B cell (primary cell): ENCODE data around the gene GPR176. TPM values are rescaled to one million over a fixed set of nuclear protein-coding genes. Genes with fewer than 3 reads are reported as not detected.

Experiments used
- ATAC-seq: fragments of 200-7000 bp; cut with Tn5 transposase; one replicate; pipeline ENCODE4 v1.10.0; 2021; ENCODE audit warnings: low read depth, mild to moderate bottlenecking, moderate number of reproducible peaks, moderate library complexity
- CTCF ChIA-PET: fragments of 350-600 bp; sonication (Branson Sonifier 250); formaldehyde crosslinking; loops from one replicate; lab custom pipeline; 2021; ENCODE audit warnings: antibody characterized with exemption, inconsistent platforms; lab: Charles Lee
- POLR2A ChIA-PET: fragments of 350-600 bp; sonication (Branson Sonifier 250); formaldehyde crosslinking; loops from one replicate; lab custom pipeline; 2021; ENCODE audit warnings: antibody characterized with exemption; lab: Charles Lee
- DNase-seq: peaks from one replicate; pipeline ENCODE4 v3.0.0; 2013
- H2AFZ ChIP-seq: 2 replicates; pipeline ENCODE4 v1.6.1; 2012; ENCODE audit warnings: mild to moderate bottlenecking, low read depth, low read length; ENCODE audit not compliant: insufficient read depth, poor library complexity, severe bottlenecking
- H3K27ac ChIP-seq, 2 donors: 1 replicate in 1 of 2; 2 replicates in 1 of 2; pipeline ENCODE4 v1.5.1; 2012 to 2013; ENCODE audit warnings: low read length in 2 of 2, mild to moderate bottlenecking in 2 of 2, moderate library complexity in 1 of 2
- H3K27me3 ChIP-seq, 4 experiments: fragments of 200-600 bp in 1 of 4; sonication (generic) in 1 of 4; replicated peaks in 1 of 4; 1 replicate in 2 of 4; 2 replicates in 2 of 4; pipeline versions ENCODE4 v1.6.1 to v1.7.0; 2013 to 2016; ENCODE audit warnings: low read length in 3 of 4, mild to moderate bottlenecking in 2 of 4, mixed read lengths in 1 of 4, moderate library complexity in 1 of 4; ENCODE audit not compliant: insufficient read depth in 4 of 4, control insufficient read depth in 3 of 4; ENCODE audit errors: control extremely low read depth in 1 of 4
- H3K36me3 ChIP-seq, 2 experiments: replicated peaks in 1 of 2; 1 replicate in 1 of 2; 2 replicates in 1 of 2; pipeline versions ENCODE4 v1.6.1 to v1.7.1; 2013; ENCODE audit warnings: low read length in 1 of 2; ENCODE audit not compliant: insufficient read depth in 2 of 2, control insufficient read depth in 1 of 2; ENCODE audit errors: control extremely low read depth in 1 of 2, extremely low read depth in 1 of 2
- H3K4me1 ChIP-seq, 2 donors: fragments of 200-600 bp in 1 of 2; sonication (generic) in 1 of 2; 1 replicate in 1 of 2; 2 replicates in 1 of 2; pipeline versions ENCODE4 v1.5.1 to v1.6.1; 2013 to 2017; ENCODE audit warnings: low read length in 2 of 2; ENCODE audit not compliant: control insufficient read depth in 2 of 2, insufficient read depth in 2 of 2
- H3K4me2 ChIP-seq: replicated peaks from 2 replicates; pipeline ENCODE3; 2012; ENCODE audit warnings: mild to moderate bottlenecking, low read depth, low read length; ENCODE audit not compliant: poor library complexity, severe bottlenecking
- H3K4me3 ChIP-seq, 5 experiments: fragments of 200-600 bp in 1 of 5; sonication (generic) in 1 of 5; 1 replicate in 3 of 5; 2 replicates in 2 of 5; pipeline versions ENCODE4 v1.5.1 to v1.7.0; 2011 to 2016; ENCODE audit warnings: low read length in 4 of 5, mild to moderate bottlenecking in 4 of 5, low read depth in 2 of 5, control low read depth in 1 of 5, moderate library complexity in 1 of 5; ENCODE audit not compliant: insufficient read depth in 1 of 5; ENCODE audit errors: control extremely low read depth in 1 of 5, extremely low read depth in 1 of 5
- H3K79me2 ChIP-seq: fragments of 200-600 bp; sonication (generic); one replicate; pipeline ENCODE4 v1.6.0; 2016; ENCODE audit warnings: low read length; ENCODE audit not compliant: control insufficient read depth, insufficient read depth
- H3K9ac ChIP-seq: fragments of 200-600 bp; sonication (generic); 2 replicates; pipeline ENCODE4 v1.6.1; 2017; ENCODE audit warnings: mild to moderate bottlenecking, low read length, moderate library complexity
- H3K9me3 ChIP-seq, 3 donors: one replicate each; pipeline versions ENCODE4 v1.6.1 to v1.7.1; 2013; ENCODE audit warnings: low read length in 2 of 3; ENCODE audit not compliant: control insufficient read depth in 2 of 3, insufficient read depth in 1 of 3; ENCODE audit errors: control extremely low read depth in 1 of 3
- H4K20me1 ChIP-seq: 2 replicates; pipeline ENCODE4 v1.6.0; 2012; ENCODE audit warnings: mild to moderate bottlenecking, low read length; ENCODE audit not compliant: insufficient read depth, control insufficient read depth, poor library complexity, severe bottlenecking
- H3K27ac Mint-ChIP-seq: one replicate; pipeline ENCODE4 v1.8.0; 2021; ENCODE audit warnings: mixed read lengths
- H3K27me3 Mint-ChIP-seq: one replicate; pipeline ENCODE4 v1.8.0; 2021; ENCODE audit warnings: mixed read lengths
- H3K4me1 Mint-ChIP-seq: one replicate; pipeline ENCODE4 v1.8.0; 2021; ENCODE audit warnings: mixed read lengths
- H3K4me3 Mint-ChIP-seq: one replicate; pipeline ENCODE4 v1.8.0; 2021; ENCODE audit warnings: mixed read lengths
- H3K9me3 Mint-ChIP-seq: one replicate; pipeline ENCODE4 v1.8.0; 2022; ENCODE audit warnings: mixed read lengths; ENCODE audit not compliant: insufficient read depth
- CTCF ChIP-seq: fragments of 200-600 bp; IDR thresholded peaks from one replicate; pipeline ENCODE4 v1.8.0; 2022; ENCODE audit warnings: antibody characterized with exemption, mild to moderate bottlenecking
- EZH2 ChIP-seq: IDR thresholded peaks from 2 replicates; pipeline ENCODE4 v1.6.1; 2012; ENCODE audit warnings: borderline replicate concordance, low read depth, mild to moderate bottlenecking, moderate library complexity, low read length; ENCODE audit not compliant: insufficient read depth, poor library complexity, severe bottlenecking
- WGBS: methylation state at CpG from one replicate; pipeline ENCODE4 v1.1.5; 2013; ENCODE audit warnings: missing lambda C conversion rate; ENCODE audit not compliant: insufficient coverage; 5-methylcytosine and 5-hydroxymethylcytosine counted together
- intact Hi-C: fragments of 100-400 bp; cut with micrococcal nuclease; formaldehyde crosslinking; loops from one replicate; pipeline ENCODE4 v1.10.0; 2022
- polyA plus RNA-seq: library from polyadenylated mRNA; depleted of rRNA; stranded (reverse); fragments of >200 nt; gene quantifications from 2 replicates; pipeline ENCODE4 v1.2.3, GENCODE V29; 2012
- total RNA-seq, 2 donors: library from RNA; stranded (reverse); fragments of 120-200 nt in 1 of 2; gene quantifications; 1 replicate in 1 of 2; 2 replicates in 1 of 2; pipeline versions ENCODE4 v1.2.3 to v1.2.4, GENCODE V29; 2013 to 2022

The GPR176 gene
- total and polyA plus RNA-seq, 2 donors (not counting 1 experiment from before 2014, with no cell fraction given) = 0.07 to 0.30 TPM

GRCh38 chr15:39843565-39843964 lies 76.5 kb downstream of the GPR176 start:
- Histone ChIP-seq H3K27ac (no peak overlapping the region), H3K4me1 (no peaks in the 10 kb centered on the region), H4K20me1 (no peaks in the 10 kb centered on the region), H3K9me3 (no peaks in the 10 kb centered on the region), H3K4me3 (no peak overlapping the region), H3K9ac (no peak overlapping the region), H2AFZ (no peak overlapping the region), H3K79me2 (no peaks in the 10 kb centered on the region), H3K36me3 (no peaks in the 10 kb centered on the region), H3K4me2 (no peak overlapping the region), H3K27me3 (no peaks in the 10 kb centered on the region)
- ChIA-PET POLR2A (interaction anchor here (0.7 kb wide), 1 partner anchor 66 kb away, joined by 3 read pairs; no protein-coding TSS in a partner anchor), CTCF (no interaction called here)
- no peak for ATAC-seq
- H3K4me3 Mint-ChIP-seq = no peak overlapping the region
- TF ChIP-seq CTCF = no peak
- TF ChIP-seq EZH2 = no peak
- WGBS = 0% methylated on average over 1 of the region's 2 CpGs
- intact Hi-C loops = no loop called here
- H3K27ac Mint-ChIP-seq = no peak overlapping the region
- H3K27me3 Mint-ChIP-seq = peaks cover 14% of the 10 kb centered on the region
- H3K9me3 Mint-ChIP-seq = peaks cover 3% of the 10 kb centered on the region
- no peak for DNase-seq
- H3K4me1 Mint-ChIP-seq = no peaks in the 10 kb centered on the region

- H3K4me3 Mint-ChIP-seq = no peak overlapping the region
- DNase-seq = no peak
- ChIA-PET CTCF (no interaction called here), POLR2A (no interaction called here)
- no peak overlapping the region for H3K9ac ChIP-seq
- H3K27me3 ChIP-seq = peaks cover 0 to 4% (median 0%) of the 10 kb centered on the region in 4 experiments
- H3K9me3 Mint-ChIP-seq = peaks cover 3% of the 10 kb centered on the region
- no peaks in the 10 kb centered on the region for H3K4me1 ChIP-seq
- intact Hi-C loops = no loop called here
- H3K9me3 ChIP-seq = no peaks in the 10 kb centered on the region
- no peak overlapping the region for H3K4me2 ChIP-seq
- no peaks in the 10 kb centered on the region for H3K36me3 ChIP-seq
- H3K27ac ChIP-seq = no peak overlapping the region
- H3K4me3 ChIP-seq = no peak overlapping the region
- no peaks in the 10 kb centered on the region for H4K20me1 ChIP-seq
- no peaks in the 10 kb centered on the region for H3K4me1 Mint-ChIP-seq
- no peak overlapping the region for H2AFZ ChIP-seq
- WGBS = no CpG with 5 or more reads among the region's 1 CpG
- peaks cover 30% of the 10 kb centered on the region for H3K27me3 Mint-ChIP-seq
- H3K79me2 ChIP-seq = no peaks in the 10 kb centered on the region
- no peak for ATAC-seq
- no peak for TF ChIP-seq CTCF
- no peak for TF ChIP-seq EZH2
- H3K27ac Mint-ChIP-seq = no peak overlapping the region
These were observed 82.6 kb downstream of the GPR176 start for GRCh38 chr15:39837454-39837853.
